GM10266 (cell line): ENCODE measurements around the gene CCDC15.

Experiments used
- DNase-seq: peaks from one replicate; pipeline ENCODE4 v3.0.0; 2012; ENCODE audit errors: extremely low spot score
- TF ChIP-seq, protein P1 (sequence below): IDR thresholded peaks from 2 replicates; pipeline ENCODE4 v1.5.1; 2012; ENCODE audit warnings: mild to moderate bottlenecking, low read depth; ENCODE audit not compliant: control insufficient read depth, insufficient read depth; ENCODE audit errors: missing control alignments

Gene CCDC15

DNA sequence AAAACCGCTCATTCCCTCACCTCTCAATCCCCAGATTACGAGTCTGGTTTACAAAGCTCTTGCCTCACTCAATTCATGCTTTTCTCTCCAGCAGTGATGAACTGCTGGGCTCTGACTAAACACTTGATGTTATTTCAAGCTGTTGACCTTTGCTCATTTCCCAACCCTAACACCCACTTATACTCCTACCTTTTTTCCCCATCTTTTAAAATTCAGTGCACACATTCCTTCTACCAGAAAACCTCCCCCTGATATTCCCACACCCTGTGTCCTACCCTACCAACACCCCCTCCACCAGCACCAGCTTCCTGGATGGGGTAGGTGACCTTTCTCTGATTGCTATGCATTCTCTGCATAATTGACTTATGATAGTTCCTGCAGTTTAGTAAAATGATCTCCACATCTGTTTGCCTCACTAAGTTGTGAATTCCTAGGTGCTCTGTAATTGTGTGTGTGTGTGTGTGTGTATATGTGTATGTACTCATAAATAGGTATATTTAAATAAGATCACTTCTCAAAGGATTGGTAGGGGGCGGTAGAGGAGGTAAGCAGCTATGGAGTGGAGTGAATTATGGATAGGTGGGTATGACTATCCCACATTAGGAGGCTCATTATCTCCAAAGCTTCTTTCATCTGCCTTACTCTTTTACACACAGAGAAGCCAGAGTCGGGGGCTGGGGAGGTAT lies 19.0 kb upstream of the CCDC15 start:
- no peak for DNase-seq
- TF ChIP-seq, protein P1, sequence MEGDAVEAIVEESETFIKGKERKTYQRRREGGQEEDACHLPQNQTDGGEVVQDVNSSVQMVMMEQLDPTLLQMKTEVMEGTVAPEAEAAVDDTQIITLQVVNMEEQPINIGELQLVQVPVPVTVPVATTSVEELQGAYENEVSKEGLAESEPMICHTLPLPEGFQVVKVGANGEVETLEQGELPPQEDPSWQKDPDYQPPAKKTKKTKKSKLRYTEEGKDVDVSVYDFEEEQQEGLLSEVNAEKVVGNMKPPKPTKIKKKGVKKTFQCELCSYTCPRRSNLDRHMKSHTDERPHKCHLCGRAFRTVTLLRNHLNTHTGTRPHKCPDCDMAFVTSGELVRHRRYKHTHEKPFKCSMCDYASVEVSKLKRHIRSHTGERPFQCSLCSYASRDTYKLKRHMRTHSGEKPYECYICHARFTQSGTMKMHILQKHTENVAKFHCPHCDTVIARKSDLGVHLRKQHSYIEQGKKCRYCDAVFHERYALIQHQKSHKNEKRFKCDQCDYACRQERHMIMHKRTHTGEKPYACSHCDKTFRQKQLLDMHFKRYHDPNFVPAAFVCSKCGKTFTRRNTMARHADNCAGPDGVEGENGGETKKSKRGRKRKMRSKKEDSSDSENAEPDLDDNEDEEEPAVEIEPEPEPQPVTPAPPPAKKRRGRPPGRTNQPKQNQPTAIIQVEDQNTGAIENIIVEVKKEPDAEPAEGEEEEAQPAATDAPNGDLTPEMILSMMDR: no peak

DNA sequence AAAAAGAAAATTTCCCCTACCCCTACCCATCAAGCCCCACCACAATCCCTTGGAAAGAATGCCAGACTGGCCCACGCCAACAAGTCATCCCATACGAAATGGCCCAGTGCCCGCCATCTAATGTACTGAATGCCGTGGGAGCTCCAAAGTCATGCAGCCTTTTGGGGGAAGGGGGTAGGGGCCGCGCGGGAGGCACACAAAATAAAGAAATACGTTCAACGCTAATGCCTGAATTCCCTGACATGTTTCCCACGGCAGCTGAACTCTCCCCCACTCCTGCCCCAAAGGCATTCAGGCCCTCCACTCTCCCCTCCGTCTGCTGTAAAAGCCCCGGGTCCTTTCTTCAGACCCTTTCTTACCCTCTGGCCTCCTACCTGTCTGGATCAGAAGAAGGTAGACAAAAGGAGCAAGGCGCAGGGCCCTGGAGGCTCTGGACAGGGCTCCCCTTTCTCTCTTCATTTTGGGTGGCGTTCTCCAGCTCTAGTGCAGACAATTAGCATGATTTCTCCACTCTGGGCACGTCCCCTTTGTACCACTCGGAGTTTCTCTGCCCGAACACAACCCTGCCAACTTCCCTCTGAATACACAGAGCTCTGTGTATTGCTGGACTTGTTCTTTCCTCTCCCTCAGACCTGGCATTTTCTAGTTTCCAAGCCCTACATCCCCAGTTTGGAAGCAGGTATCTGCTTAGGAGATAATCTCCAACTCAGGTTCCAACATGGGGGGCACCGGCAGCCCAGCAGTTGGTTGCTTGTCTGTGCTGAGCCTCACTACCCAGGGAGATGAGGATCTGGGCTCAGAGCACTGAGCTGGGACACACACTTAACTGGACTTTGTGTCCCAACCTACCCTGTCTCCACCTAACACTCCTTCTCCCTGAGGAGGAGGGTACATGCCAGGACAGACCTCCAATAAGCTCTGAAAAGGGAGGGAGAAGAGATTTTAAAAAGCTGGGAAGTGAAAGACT lies 18.2 kb upstream of the CCDC15 start, which contains the start of gene HEPACAM:
Gene HEPACAM (minus strand): TSS at position 500 of the 967 bp plus-strand sequence. CDS start 41 bp downstream, at position 459.
- TF ChIP-seq, protein P1: no peak
- no peak for DNase-seq

DNA sequence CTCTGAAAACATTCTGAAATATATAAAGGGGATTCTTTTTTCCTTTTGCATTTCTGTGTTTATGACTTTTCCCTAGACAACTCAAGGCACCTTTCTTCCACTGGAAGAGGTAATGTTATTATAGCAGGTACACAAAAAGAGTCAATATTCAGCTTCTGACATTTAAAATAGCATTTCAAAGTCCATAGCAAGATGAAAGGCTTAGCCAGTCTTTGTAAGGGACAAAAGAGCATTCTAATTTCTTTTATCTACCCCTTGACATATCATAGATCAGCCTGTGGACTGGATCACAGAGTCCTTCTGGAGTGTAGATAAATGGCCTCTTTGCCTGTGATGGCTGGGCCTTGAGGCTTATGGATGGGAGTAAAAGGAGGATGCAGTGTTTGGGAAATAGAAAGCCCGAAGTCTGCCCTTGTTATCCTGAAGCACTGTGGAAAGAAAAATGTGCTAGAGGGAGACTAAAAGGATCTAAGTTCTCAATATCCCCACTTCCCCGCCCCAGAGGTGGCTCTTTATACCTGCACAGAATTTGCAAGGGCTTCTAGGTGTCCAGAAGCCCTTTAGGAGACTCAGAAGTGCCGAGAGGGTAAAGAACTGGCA lies 16.6 kb upstream of the CCDC15 start:
- TF ChIP-seq, protein P1: no peak

DNA sequence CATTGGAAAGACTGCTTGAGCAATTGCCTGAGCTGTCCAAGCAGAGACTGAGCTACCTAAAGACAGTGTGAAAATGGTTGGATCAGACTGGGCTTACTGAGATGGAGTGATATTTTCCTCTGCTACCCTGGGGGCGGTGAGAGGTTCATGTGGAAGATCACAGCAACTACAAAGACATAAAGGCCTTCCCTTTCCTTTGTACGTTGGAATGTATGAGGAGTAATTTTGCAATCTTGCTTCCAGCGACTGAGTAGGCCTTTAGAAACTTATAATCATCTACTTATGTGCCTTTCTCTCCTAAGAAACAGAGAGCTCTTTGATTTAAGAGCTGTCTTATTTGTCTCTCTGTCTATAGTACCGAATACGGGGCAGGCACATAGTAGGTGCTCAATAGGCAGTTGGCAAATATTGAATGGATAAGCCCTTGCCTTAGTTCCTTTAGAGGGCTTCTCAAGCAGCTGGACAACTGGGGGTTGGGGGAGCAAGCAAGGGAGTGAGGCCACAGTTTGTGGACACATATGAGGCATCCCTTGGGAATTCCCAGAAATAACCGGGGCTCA lies 15.7 kb upstream of the CCDC15 start:
- no peak for DNase-seq
- TF ChIP-seq, protein P1: no peak

More for the DNA sequence above, 16.6 kb upstream of the CCDC15 start:
- DNase-seq: no peak

DNA sequence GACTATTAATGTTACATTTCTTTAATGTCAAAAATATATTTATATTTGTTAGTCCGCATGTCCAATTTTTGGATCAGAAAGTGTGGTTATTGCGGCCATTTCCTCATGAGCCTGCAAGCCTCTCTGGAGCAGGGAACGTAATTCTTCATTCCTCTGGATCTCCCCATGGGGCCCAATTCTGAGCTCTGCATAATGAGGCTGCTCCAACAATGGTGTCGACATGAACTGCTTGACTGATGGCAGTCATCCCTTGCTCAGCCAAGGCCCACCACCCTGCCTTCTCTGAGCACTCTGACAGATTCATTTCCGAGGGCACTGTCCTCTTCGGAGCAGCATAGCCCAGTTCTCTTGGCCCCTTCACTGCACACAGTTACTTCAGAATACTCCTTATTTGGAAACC lies 15.0 kb upstream of the CCDC15 start:
- TF ChIP-seq, protein P1: no peak
- no peak for DNase-seq

DNA sequence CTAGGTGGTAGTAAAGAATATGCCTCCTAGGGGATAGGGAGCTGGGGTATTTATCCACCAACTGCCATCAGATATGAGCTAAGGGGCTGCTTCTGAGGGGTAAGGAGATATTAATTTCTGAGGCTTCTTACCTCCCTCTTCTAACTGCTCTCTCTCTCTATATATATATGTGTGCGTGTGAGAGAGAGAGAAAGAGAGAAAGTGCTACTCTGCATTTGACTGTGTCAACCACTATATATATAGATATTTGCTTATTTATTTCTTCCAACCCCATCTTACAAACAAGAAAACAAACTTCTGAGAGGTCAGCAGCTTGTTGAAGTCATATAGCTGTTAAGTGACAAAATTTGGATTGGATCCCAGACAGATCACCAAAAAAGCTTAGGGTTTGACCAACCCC lies 12.3 kb upstream of the CCDC15 start:
- DNase-seq: no peak
- TF ChIP-seq, protein P1: no peak
